Esophagus muscularis mucosa (tissue), 4 donors: ENCODE results near the gene HSD17B14.

ENCODE experiments used
- CTCF ChIP-seq, 3 experiments: fragments of 200-600 bp in 2 of 3; fragments of 450-650 bp in 1 of 3; sonication (generic) in 2 of 3; IDR thresholded peaks; one replicate each; pipeline ENCODE4 v1.5.1; 2017 to 2019; ENCODE audit warnings: antibody characterized with exemption in 3 of 3, mild to moderate bottlenecking in 2 of 3, moderate library complexity in 1 of 3
- EP300 ChIP-seq: sonication (generic); formaldehyde crosslinking; IDR thresholded peaks from one replicate; pipeline ENCODE4 v1.6.1; 2017; ENCODE audit warnings: antibody characterized with exemption
- POLR2A ChIP-seq: fragments of 450-650 bp; IDR thresholded peaks from one replicate; pipeline ENCODE4 v1.6.1; 2017; ENCODE audit warnings: antibody characterized with exemption, moderate library complexity, mild to moderate bottlenecking, low read depth
- POLR2AphosphoS5 ChIP-seq, 2 donors: sonication (generic); formaldehyde crosslinking; IDR thresholded peaks; one replicate each; pipeline ENCODE4 v1.6.1; 2017; ENCODE audit warnings: antibody characterized with exemption in 2 of 2

GRCh38 chr19:48830965-48831364 is 5.3 kb downstream of the HSD17B14 start:
- TF ChIP-seq POLR2AphosphoS5 (IDR thresholded peaks at IDR 0.05) (no peak), POLR2A (no peak), CTCF (IDR thresholded peaks at IDR 0.05) (no peak), EP300 (no peak)
